Measurements from ENCODE around the gene CRACR2B.

CRACR2B gene

GRCh38 chr11:799641-800316, 27.9 kb upstream of the CRACR2B start:
- no peak for TF ChIP-seq CTCF (IDR thresholded peaks at IDR 0.05; ENCODE audit: extremely low read depth, insufficient read depth, missing control alignments)
- in situ Hi-C loops (cut with MboI; ENCODE audit: low pct_unique_long_range_greater_than_20kb, low sequenced_read_pairs, unreplicated experiment) = no loop called here
- DNase-seq (ENCODE audit: low spot score) = no peak

GRCh38 chr11:800473-800872, 27.2 kb upstream of the CRACR2B start:
- in situ Hi-C loops (cut with MboI; ENCODE audit: low pct_unique_long_range_greater_than_20kb, low sequenced_read_pairs, unreplicated experiment) = no loop called here
- TF ChIP-seq CTCF (IDR thresholded peaks at IDR 0.05; ENCODE audit: extremely low read depth, insufficient read depth, missing control alignments) = no peak
- no peak for DNase-seq (ENCODE audit: low spot score)

- no peak for TF ChIP-seq CTCF (IDR thresholded peaks at IDR 0.05; ENCODE audit: extremely low read depth, insufficient read depth, missing control alignments)
- in situ Hi-C loops (cut with MboI; ENCODE audit: low pct_unique_long_range_greater_than_20kb, low sequenced_read_pairs, unreplicated experiment) = no loop called here
- no peak for DNase-seq (ENCODE audit: low spot score)
Observed at GRCh38 chr11:801097-801780, 26.5 kb upstream of the CRACR2B start.

- DNase-seq (ENCODE audit: low spot score) = no peak
- in situ Hi-C loops (cut with MboI; ENCODE audit: low pct_unique_long_range_greater_than_20kb, low sequenced_read_pairs, unreplicated experiment) = no loop called here
- no peak for TF ChIP-seq CTCF (IDR thresholded peaks at IDR 0.05; ENCODE audit: extremely low read depth, insufficient read depth, missing control alignments)
Observed at GRCh38 chr11:802018-802617, 25.6 kb upstream of the CRACR2B start.

- TF ChIP-seq CTCF (IDR thresholded peaks at IDR 0.05; ENCODE audit: extremely low read depth, insufficient read depth, missing control alignments) = no peak
- no peak for DNase-seq (ENCODE audit: low spot score)
- in situ Hi-C loops (cut with MboI; ENCODE audit: low pct_unique_long_range_greater_than_20kb, low sequenced_read_pairs, unreplicated experiment) = no loop called here
Observed at GRCh38 chr11:802693-803466, 24.8 kb upstream of the CRACR2B start.

- no peak for DNase-seq (ENCODE audit: low spot score)
- TF ChIP-seq CTCF (IDR thresholded peaks at IDR 0.05; ENCODE audit: extremely low read depth, insufficient read depth, missing control alignments) = no peak
- in situ Hi-C loops (cut with MboI; ENCODE audit: low pct_unique_long_range_greater_than_20kb, low sequenced_read_pairs, unreplicated experiment) = no loop called here
Observed at GRCh38 chr11:803467-803742, 24.3 kb upstream of the CRACR2B start.
